ENCODE results near the gene FAM229A.

- TF ChIP-seq, protein P1, sequence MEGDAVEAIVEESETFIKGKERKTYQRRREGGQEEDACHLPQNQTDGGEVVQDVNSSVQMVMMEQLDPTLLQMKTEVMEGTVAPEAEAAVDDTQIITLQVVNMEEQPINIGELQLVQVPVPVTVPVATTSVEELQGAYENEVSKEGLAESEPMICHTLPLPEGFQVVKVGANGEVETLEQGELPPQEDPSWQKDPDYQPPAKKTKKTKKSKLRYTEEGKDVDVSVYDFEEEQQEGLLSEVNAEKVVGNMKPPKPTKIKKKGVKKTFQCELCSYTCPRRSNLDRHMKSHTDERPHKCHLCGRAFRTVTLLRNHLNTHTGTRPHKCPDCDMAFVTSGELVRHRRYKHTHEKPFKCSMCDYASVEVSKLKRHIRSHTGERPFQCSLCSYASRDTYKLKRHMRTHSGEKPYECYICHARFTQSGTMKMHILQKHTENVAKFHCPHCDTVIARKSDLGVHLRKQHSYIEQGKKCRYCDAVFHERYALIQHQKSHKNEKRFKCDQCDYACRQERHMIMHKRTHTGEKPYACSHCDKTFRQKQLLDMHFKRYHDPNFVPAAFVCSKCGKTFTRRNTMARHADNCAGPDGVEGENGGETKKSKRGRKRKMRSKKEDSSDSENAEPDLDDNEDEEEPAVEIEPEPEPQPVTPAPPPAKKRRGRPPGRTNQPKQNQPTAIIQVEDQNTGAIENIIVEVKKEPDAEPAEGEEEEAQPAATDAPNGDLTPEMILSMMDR (IDR thresholded peaks at IDR 0.05): no peak
- no peak for TF ChIP-seq POLR2A (IDR thresholded peaks at IDR 0.05)
- no peak for TF ChIP-seq EP300 (IDR thresholded peaks at IDR 0.05)
- TF ChIP-seq POLR2AphosphoS5 (IDR thresholded peaks at IDR 0.05): no peak
Measured at GRCh38 chr1:32352831-32353383, 9.4 kb downstream of the FAM229A start.

Data from sigmoid colon (tissue), 4 donors.